GM12891 (cell line): ENCODE data around the gene TENT5C.
A peak's percentile ranks its signal among the peaks of the same experiment; 100 is the strongest.

Experiments
- DNase-seq: peaks from one replicate; pipeline ENCODE4 v3.0.0; 2011; ENCODE audit warnings: low spot score; ENCODE audit not compliant: insufficient read length
- FAIRE-seq: peaks from 2 replicates; lab custom pipeline; 2011; peaks lifted over from hg19 to GRCh38; lab: Jason Lieb, UNC
- PAX5 ChIP-seq: IDR thresholded peaks from 2 replicates; pipeline ENCODE4 v1.6.1; 2011; ENCODE audit warnings: low read length, moderate library complexity, mild to moderate bottlenecking; ENCODE audit not compliant: insufficient read depth, severe bottlenecking
- POLR2A ChIP-seq: IDR thresholded peaks from 2 replicates; pipeline ENCODE4 v1.6.1; 2011; ENCODE audit warnings: low read depth, low read length, control low read depth
- POLR2AphosphoS5 ChIP-seq: IDR thresholded peaks from 2 replicates; pipeline ENCODE4 v1.6.1; 2011; ENCODE audit warnings: low read depth, low read length, control low read depth
- POU2F2 ChIP-seq: IDR thresholded peaks from 2 replicates; pipeline ENCODE4 v1.6.1; 2011; ENCODE audit warnings: low read depth, mild to moderate bottlenecking, control low read depth, low read length, moderate library complexity
- SPI1 ChIP-seq: IDR thresholded peaks from 2 replicates; pipeline ENCODE4 v1.6.1; 2011; ENCODE audit warnings: low read depth, low read length, control low read depth
- TAF1 ChIP-seq: IDR thresholded peaks from 2 replicates; pipeline ENCODE4 v1.6.1; 2011; ENCODE audit warnings: low read depth, low read length, control low read depth

TENT5C gene

DNA sequence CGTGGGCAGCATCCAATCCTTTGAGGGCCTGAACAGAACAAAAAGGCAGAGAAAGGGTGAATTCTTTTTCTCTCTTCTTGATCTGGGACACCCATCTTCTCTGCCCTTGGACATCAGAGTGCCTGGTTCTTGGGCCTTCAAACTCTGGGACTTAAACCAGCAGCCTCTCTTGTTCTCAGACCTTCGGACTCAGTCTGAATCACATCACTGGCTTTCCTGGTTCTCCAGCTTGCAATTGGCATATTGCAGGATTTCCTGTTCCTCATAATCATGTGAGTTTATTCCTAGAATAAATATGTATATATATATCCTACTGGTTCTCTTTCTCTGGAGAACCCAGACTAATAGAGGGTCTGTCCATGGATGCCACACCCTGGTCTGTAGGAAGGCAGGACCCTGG lies 16.3 kb upstream of the TENT5C start:
- FAIRE-seq (no peak), DNase-seq (no peak)
- TF ChIP-seq POLR2AphosphoS5 (no peak), SPI1 (no peak), POLR2A (no peak), TAF1 (no peak), PAX5 (no peak), POU2F2 (no peak)

DNA sequence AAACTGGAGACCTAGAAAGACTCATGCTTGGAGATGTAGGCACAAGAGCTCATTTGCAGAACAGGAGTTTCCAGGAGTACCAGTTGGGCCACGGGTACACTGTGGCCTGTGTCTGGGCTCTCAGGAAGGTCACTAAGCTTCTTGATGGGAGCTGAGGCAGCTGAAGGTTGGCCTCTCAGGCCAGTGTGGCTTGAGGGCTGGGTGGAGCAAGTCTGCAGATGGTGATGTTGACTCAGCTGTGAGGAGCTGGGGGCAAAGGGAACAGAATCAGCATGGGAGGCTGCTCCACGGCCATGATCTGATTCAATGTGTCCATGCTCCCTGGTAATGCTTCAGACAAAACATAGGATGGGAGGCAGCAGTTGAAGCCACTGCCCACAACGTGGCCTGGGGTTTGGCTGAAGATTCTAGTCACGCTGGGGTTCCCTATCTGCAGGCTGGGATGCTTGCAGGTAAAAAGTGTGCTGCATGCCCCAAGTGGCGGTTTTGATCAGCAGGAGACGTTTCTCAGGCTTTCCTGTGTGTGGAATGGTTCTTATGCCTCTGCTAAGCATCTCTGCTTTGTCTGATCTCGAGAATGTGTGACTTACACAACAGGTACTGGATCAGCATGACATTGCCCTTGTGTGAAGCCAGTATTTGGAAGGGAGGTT lies 15.4 kb upstream of the TENT5C start:
- FAIRE-seq (no peak), DNase-seq (no peak)
- TF ChIP-seq SPI1: no peak
- TF ChIP-seq POLR2AphosphoS5: no peak
- no peak for TF ChIP-seq POLR2A
- no peak for TF ChIP-seq TAF1
- TF ChIP-seq PAX5: no peak

DNA sequence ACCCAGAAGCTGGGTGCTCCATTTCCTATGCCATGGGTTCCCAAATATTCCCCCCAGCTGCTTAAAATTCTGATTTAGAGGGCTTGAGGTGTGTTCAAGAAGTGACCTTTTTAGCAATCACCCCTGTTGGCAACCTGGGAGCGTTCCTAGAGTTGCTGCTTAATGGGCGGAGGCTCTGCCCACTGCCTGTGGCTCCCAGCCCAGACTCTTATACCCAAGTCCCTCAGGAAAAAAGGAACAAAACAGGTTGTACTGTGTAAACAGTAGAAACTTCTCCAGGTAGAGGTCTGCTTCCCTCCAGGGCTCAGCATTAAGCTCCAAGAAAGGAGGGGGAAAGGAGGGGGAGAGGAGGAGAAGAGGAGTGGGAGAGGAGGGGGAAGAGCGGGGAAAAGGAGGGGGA lies 14.6 kb upstream of the TENT5C start:
- TF ChIP-seq POLR2AphosphoS5 (no peak), SPI1 (no peak), TAF1 (no peak), POU2F2 (no peak), PAX5 (no peak), POLR2A (no peak)
- no peak for FAIRE-seq

DNA sequence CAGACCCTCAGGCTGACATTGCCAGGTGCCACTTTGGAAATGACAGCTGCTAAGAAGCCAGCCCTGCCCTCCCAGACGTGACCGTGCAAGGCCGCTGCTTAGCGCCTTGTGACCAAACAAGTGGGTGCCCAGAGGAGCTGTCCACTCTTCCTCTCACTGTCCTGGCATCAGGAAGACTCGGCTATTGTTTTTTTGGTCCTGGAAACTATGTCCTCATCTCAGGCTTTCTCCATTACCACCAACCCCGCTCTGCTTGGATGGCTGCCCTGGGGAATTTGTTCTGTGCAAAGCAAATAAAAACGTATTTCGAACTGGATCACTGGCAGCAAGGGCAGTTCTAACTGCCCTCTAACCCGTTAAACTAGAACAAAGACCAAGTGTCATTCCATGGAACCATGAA lies 13.7 kb upstream of the TENT5C start:
- TF ChIP-seq SPI1: no peak
- DNase-seq: no peak
- FAIRE-seq: no peak

More for the DNA sequence above, 14.6 kb upstream of the TENT5C start:
- no peak for DNase-seq

DNA sequence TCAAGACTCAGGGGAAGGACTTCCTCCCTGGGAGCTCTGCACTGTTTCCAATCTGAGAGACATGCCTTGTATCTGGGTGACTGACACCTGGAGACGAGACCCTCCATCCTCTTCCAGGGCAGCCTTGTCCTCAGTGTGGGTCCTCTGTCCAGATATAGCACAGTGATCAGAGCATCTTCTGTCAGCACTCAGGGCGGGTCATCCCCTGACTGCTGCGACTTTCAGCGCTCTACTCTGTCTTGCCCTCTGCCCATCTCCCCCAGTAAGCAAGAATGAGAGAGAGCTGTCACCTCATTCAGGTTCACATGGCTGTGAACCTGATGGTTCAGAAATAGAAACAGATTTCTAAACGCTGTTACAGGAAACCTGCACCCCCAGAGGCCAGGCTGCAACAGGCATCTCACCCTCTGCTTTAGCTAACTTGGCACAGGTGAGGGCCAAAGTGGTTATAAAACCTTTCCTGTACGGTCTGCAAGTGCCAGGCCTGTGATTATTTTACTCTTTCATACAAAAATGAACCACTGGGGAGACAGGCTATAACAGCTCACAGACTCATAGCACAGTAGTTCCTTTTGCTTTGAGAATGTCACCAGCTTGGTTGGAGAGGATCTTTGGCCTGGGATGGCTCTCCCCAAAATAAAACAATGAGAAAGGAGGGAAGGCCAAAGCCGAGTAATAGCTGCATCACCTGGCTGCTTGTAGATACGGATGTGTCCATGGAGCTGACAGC lies 11.4 kb upstream of the TENT5C start:
- TF ChIP-seq PAX5 (no peak), POLR2AphosphoS5 (no peak), POU2F2 (no peak), SPI1 (no peak), POLR2A (no peak), TAF1 (no peak)
- no peak for DNase-seq
- no peak for FAIRE-seq

DNA sequence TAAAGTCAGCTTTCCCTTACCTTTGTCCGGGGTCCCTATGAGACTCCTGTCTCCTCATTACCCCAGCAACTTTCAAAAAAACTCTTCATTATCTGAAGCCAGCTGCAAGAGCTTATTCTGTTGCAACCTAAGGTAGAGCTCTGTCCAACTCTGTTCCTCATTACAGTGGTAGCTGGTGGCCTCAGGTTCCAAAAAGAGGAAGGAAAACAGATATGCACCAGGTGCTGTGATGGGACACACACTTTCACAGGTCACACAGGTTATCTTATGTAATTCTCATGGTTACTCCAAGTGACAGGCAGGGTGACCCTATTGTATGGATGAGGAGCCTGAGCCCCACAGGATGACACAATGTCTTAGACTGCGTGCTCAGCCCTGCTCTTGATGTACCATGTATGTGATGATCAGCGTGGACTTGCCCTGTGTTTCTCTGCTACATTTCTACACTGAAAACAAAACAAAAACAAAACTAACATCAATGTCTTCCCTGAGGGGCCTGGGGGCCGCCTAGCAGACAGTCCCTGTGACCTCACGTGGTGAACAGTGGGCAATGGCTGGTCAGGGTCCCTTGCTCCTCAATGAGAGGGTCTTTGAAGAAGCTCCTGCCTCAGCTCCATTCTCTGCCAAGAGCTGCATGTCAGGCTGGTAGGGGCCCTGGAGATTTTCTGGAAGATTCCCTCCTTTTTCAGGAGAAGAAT lies 9.7 kb upstream of the TENT5C start:
- TF ChIP-seq POU2F2: no peak
- TF ChIP-seq SPI1: 0 out of 2 replicates have a peak, but pooled peaks have one; percentile 6
- TF ChIP-seq POLR2A: no peak
- DNase-seq: no peak
- FAIRE-seq: no peak

DNA sequence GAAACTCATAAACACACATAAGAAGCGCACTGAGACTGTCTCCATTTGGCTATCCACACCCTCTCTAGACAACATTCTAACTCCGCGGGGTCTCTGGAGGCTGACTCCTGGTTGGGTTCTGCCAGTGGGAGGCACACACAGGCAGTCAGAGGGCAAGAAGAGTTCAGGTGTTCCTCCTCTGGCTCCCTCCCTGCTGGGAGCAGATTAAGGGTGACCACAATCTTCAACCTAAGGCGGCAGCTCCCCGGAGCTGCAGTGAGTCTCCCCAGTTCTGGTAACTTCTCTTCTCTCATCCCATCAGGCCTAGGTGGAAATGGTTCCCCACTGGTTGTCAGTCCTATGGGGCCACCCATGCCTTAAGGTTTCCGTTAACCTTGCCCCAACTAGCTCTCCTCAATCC lies 7.4 kb upstream of the TENT5C start:
- no peak for TF ChIP-seq POLR2A
- no peak for TF ChIP-seq POU2F2
- no peak for TF ChIP-seq SPI1
- no peak for TF ChIP-seq POLR2AphosphoS5
- TF ChIP-seq PAX5: no peak
- no peak for TF ChIP-seq TAF1
- DNase-seq (no peak), FAIRE-seq (no peak)

DNA sequence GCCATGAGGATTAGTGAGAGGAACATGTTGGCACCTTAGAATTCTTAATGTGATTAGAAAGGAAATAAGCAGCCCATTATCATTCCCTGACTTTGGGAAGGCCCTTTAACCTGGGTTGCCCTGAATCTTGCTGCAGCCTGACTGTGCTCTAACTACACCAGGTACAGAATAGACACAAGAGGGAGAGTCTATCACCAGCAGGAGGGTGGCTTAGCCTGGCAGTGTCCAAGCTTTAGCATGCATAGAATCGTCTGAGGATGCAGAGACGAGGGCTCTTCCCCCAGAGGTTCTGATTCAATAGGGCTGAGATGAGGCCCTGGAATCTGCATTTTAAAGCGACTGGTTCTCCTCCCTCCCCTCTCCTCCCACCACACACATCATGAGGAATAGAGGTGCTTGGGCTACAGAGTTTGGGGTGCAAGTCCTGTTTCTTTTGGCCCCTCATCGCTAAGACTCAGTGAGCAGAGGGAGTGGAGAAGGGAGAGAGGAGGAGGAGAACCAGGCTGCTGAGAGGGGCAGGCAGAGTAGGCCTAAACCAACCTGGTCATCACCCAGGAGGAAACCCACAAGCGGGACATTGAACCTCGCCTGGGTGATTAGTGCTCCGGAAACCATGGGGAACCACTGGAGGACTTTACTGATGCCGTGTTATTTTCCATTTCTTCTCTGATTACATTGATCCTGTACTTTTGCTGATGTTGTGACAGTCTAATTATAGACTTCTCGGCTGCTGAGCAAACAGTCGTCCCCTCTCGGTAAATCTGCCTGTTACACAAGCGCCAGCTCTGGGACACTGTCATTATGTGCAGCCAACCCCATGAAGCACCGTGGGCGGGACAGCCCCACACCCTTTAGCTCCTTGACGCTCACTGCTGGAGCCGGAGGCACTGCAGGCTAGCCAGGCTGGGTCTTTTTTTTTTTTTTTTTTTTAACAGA lies 6.3 kb upstream of the TENT5C start:
- FAIRE-seq (no peak), DNase-seq (no peak)
- TF ChIP-seq POLR2AphosphoS5: no peak
- TF ChIP-seq POLR2A: no peak
- no peak for TF ChIP-seq SPI1
- TF ChIP-seq PAX5: no peak
- no peak for TF ChIP-seq POU2F2
- TF ChIP-seq TAF1: no peak

DNA sequence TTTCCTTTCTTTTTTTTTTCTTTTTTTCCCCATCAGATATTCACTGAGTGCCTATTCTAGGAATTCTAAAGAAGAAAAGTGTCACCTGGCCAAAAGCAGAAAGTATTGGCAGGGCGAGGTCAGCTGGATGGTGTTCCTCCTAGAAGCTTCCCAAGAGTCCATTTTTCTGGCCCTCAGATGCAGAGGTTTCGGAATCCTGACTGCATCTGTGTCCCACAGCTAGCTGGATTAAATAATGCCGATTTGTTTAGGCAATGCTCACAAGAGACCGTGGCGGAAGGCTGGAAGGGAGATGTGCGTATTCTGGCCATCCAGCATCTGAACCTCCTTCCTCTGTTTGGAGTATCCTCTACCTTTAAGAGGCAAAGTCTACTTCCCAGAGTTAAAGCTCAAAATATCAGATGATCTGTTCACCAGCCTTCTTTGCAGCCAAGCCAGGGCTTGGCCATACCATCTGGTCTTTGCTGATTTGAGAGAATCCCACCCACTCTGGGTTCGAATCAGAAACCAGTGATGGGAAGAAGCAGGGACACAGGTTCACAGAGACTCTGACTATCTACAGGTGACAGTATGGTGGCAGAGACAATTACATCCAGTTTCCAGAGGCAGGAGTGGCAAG lies 5.4 kb upstream of the TENT5C start:
- TF ChIP-seq POU2F2 (no peak), POLR2AphosphoS5 (no peak), PAX5 (no peak), TAF1 (no peak), POLR2A (no peak), SPI1 (no peak)
- FAIRE-seq (no peak), DNase-seq (no peak)
